MG63 (cell line): Measurements from ENCODE around the gene ACKR3. TPM values are rescaled to one million over a fixed set of nuclear protein-coding genes. Genes with fewer than 3 reads are reported as not detected.

Source experiments
- DNase-seq: peaks from one replicate; pipeline ENCODE4 v3.0.0-alpha.2; 2020
- H3K27me3 ChIP-seq: fragments of 250-450 bp; sonication (Bioruptor Pico); 2 replicates; pipeline ENCODE4 v1.5.1; 2020; ENCODE audit warnings: mild to moderate bottlenecking, moderate library complexity
- H3K36me3 ChIP-seq: fragments of 250-450 bp; sonication (Bioruptor Pico); 2 replicates; pipeline ENCODE4 v1.5.1; 2020; ENCODE audit warnings: mild to moderate bottlenecking, moderate library complexity
- H3K4me3 ChIP-seq: fragments of 250-450 bp; sonication (Bioruptor Pico); 2 replicates; pipeline ENCODE4 v1.5.1; 2020; ENCODE audit warnings: mild to moderate bottlenecking, moderate library complexity
- H3K9me3 ChIP-seq: fragments of 250-450 bp; sonication (Bioruptor Pico); 2 replicates; pipeline ENCODE4 v1.5.1; 2020; ENCODE audit warnings: mild to moderate bottlenecking, moderate library complexity
- total RNA-seq: library from RNA; depleted of rRNA; stranded (reverse); fragments of >200 nt; shearing (Covaris generic); gene quantifications from 2 replicates; pipeline ENCODE4 v1.2.3, GENCODE V29; 2014; ENCODE audit warnings: low replicate concordance; rRNA removed

The ACKR3 gene
- total RNA-seq = 15.6 and 19.0 TPM in 2 replicates

- Histone ChIP-seq H3K27me3 (no peaks in the 10 kb centered on the region), H3K9me3 (no peaks in the 10 kb centered on the region), H3K36me3 (no peaks in the 10 kb centered on the region; the same call in 1 of the 2 replicates), H3K4me3 (peak within 1 kb of the TSS; percentile 47)
- DNase-seq = peak; percentile 85
Measured at GRCh38 chr2:236569573-236569973, at the start of gene ACKR3. Gene ACKR3 (plus strand): TSS chr2:236569825. CDS start chr2:236580466, 10,641 bp downstream.

- Histone ChIP-seq H3K36me3 (no peaks in the 10 kb centered on the region), H3K4me3 (no peak overlapping the region), H3K27me3 (0 out of 2 replicates have a peak, but pooled peaks cover 3% of the 10 kb centered on the region), H3K9me3 (no peaks in the 10 kb centered on the region)
- DNase-seq = no peak
Measured at GRCh38 chr2:236521556-236521955, 48.1 kb upstream of the ACKR3 start.

- Histone ChIP-seq H3K4me3 (no peak overlapping the region), H3K9me3 (no peaks in the 10 kb centered on the region), H3K27me3 (0 out of 2 replicates have a peak, but pooled peaks cover 3% of the 10 kb centered on the region), H3K36me3 (no peaks in the 10 kb centered on the region)
- no peak for DNase-seq
Measured at GRCh38 chr2:236523249-236523648, 46.4 kb upstream of the ACKR3 start.

DNA sequence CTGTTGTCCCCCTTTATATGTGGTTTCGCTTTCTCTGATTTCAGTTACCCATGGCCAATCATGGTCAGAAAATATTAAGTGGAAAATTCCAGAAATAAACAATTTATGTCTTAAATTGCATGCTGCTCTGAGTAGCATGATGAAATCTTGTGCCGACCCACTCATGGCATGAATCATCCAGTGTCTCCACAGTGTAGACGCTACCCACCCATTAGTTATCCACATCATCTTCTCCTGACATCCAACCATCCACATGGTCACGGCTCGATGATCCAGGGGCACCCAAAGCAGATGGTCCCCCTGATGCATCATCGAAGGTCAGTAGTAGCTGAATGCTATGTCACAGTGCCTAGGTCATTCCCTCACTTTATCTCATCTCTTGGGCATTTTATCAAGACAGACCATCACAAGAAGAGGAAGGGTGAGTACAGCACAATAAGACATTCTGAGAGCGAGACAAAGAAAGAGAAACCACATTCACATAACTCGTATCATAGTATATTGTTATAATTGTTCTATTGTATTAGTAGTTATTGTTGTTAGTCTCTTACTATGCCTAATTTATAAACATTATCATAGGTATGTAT is 44.1 kb upstream of the ACKR3 start:
- Histone ChIP-seq H3K27me3 (0 out of 2 replicates have a peak, but pooled peaks cover 3% of the 10 kb centered on the region), H3K36me3 (no peaks in the 10 kb centered on the region), H3K9me3 (no peaks in the 10 kb centered on the region), H3K4me3 (no peak overlapping the region)
- no peak for DNase-seq

GRCh38 chr2:236526455-236527158 is 43.0 kb upstream of the ACKR3 start:
- no peaks in the 10 kb centered on the region for H3K36me3 ChIP-seq
- H3K27me3 ChIP-seq = 0 out of 2 replicates have a peak, but pooled peaks cover 2% of the 10 kb centered on the region
- DNase-seq = no peak
- no peaks in the 10 kb centered on the region for H3K9me3 ChIP-seq
- H3K4me3 ChIP-seq = no peak overlapping the region

DNA sequence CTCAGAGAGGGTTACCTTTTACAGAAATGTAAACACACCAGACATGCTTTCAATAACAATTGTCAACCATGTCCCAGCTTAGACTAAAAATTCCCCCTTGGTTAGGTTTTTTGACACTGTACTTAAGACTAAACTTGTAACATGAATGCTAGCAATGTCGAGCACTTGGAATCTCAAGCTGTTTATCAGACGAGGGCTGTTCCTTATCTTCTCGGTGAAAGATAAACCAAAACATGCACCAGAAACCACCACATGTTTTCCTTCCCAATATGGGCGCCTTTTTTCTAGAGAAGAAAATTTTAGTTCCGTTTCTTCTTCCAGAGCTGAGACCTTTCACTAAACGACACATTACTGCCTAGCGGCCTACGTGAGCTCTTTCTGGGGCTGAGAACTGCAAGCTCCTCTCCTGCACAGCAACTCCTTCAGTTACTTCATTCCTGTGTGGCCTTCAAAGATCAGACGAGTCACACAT is 42.4 kb upstream of the ACKR3 start:
- Histone ChIP-seq H3K9me3 (no peaks in the 10 kb centered on the region), H3K27me3 (no peaks in the 10 kb centered on the region)

GRCh38 chr2:236529606-236530005 is 40.0 kb upstream of the ACKR3 start:
- Histone ChIP-seq H3K36me3 (no peaks in the 10 kb centered on the region), H3K4me3 (no peak overlapping the region)

More for the DNA sequence above, 42.4 kb upstream of the ACKR3 start:
- H3K4me3 ChIP-seq = no peak overlapping the region
- no peaks in the 10 kb centered on the region for H3K36me3 ChIP-seq
- DNase-seq = no peak

DNA sequence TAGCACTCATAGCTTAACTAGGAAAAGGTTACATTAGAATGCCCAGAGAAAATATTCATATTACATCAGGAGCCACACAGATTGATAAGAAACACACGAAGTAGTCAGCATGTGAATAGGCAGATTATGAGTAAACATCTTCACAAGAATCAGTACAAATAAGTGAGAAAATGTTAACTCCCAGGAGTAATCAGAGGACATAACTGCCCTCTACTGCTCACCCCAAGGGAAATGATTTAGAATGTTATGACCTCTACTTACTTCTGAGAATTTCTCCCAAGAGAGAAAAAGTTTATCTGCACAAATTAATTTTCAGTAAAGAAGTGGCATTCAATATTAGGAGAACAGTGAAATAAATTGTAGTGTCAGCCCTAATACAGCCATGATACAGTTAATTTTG is 39.1 kb upstream of the ACKR3 start:
- Histone ChIP-seq H3K36me3 (no peaks in the 10 kb centered on the region), H3K4me3 (no peak overlapping the region), H3K9me3 (no peaks in the 10 kb centered on the region), H3K27me3 (no peaks in the 10 kb centered on the region)
- no peak for DNase-seq

More at GRCh38 chr2:236529606-236530005, 40.0 kb upstream of the ACKR3 start:
- H3K27me3 ChIP-seq = no peaks in the 10 kb centered on the region
- DNase-seq = no peak
- no peaks in the 10 kb centered on the region for H3K9me3 ChIP-seq

DNA sequence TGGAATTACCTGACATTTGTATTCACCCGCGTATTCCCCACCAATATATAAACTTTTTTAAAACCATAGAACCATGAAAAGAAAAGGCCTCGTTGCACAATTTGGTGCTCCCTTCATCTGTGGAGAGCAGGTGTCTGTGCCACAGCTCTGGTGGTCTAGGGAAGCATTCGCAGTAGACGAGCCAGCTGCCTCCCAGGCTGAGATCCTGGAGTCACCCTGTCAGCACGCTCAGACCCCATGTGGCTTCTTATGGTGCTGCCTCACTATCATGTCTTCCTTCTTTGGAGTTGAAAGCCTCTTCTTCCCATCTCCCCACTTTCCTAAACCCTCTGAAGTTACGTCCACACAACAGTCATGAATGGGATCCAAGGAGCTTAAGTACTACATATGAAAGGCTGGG is 38.4 kb upstream of the ACKR3 start:
- Histone ChIP-seq H3K36me3 (no peaks in the 10 kb centered on the region), H3K27me3 (no peaks in the 10 kb centered on the region), H3K9me3 (no peaks in the 10 kb centered on the region), H3K4me3 (no peak overlapping the region)
- DNase-seq = no peak

DNA sequence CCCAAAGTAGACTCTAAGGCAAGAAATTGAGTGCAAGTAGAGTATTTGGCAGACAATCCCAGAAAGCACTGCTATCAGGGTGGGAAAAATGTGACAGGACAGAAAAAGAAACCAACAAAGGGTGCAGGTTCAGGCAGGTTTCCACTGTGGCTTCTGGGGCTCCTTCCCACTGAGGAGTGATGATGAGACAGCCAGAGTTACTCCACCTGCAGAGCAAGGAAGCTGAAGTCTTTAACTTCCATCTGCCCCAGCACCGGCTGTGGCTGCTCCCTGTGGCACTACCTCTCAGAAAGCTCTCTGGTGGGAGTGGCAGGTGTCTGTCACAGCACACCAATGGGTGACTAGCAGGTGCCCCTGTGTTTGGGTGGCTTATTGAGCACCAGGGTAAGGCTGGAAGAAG is 37.6 kb upstream of the ACKR3 start:
- H3K4me3 ChIP-seq = no peak overlapping the region
- DNase-seq = no peak
- H3K9me3 ChIP-seq = no peaks in the 10 kb centered on the region
- H3K27me3 ChIP-seq = no peaks in the 10 kb centered on the region
- no peaks in the 10 kb centered on the region for H3K36me3 ChIP-seq

- DNase-seq = no peak
- Histone ChIP-seq H3K27me3 (no peaks in the 10 kb centered on the region), H3K4me3 (no peak overlapping the region), H3K9me3 (no peaks in the 10 kb centered on the region), H3K36me3 (no peaks in the 10 kb centered on the region)
Measured at GRCh38 chr2:236533343-236533742, 36.3 kb upstream of the ACKR3 start.

DNA sequence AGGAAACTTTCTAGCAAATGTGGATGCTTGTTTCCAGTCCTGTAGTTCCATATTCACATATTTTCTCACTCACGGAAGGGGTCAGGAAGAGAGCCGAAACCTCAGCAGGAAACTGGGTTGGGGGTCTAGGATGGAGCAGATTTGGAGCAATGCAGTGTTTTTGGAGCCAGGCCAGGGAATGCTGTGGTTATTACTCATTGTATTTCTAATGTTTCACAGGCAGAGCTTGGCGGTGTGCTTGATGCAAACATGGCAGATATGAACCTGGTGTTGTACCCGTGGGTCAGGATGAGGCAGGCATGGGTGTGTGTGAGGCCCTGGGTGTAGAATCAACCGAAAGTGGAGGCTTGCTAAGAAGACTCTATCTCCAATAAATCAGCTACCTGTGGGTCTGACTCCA is 34.6 kb upstream of the ACKR3 start:
- Histone ChIP-seq H3K36me3 (no peaks in the 10 kb centered on the region), H3K9me3 (no peaks in the 10 kb centered on the region), H3K27me3 (no peaks in the 10 kb centered on the region), H3K4me3 (no peak overlapping the region)
- peak; percentile 64 for DNase-seq

GRCh38 chr2:236536727-236537398 is 32.8 kb upstream of the ACKR3 start:
- H3K9me3 ChIP-seq = no peaks in the 10 kb centered on the region
- no peaks in the 10 kb centered on the region for H3K27me3 ChIP-seq
- no peak overlapping the region for H3K4me3 ChIP-seq
- DNase-seq = no peak
- no peaks in the 10 kb centered on the region for H3K36me3 ChIP-seq

GRCh38 chr2:236538242-236538641 is 31.4 kb upstream of the ACKR3 start:
- Histone ChIP-seq H3K27me3 (no peaks in the 10 kb centered on the region), H3K4me3 (no peak overlapping the region), H3K36me3 (no peaks in the 10 kb centered on the region), H3K9me3 (no peaks in the 10 kb centered on the region)
- DNase-seq = no peak

DNA sequence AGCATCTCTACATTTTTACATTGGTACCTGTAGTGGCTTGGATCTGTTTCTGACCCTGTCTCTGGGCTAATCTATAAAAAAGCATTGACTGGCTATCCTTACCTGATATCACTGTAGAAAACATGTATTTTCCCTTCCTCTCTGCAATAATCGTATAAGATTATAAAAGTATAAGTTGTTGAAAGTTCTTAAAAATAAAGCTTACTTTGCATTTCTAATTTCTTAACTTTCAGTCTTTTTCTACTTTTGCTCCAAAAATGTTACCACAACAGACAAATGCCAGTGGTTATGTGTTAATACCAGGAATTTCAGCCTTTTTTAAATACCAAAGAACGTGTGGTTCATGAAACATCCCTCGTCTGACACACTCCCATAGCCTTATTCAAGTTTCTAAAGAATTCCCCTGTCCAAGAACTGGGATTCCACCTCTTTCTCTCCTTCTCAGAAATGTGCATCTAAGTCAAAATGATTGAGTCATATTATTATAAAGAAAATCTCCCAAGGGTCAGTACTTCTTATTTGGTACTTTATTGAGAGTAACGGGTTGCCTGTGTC is 28.5 kb upstream of the ACKR3 start:
- no peaks in the 10 kb centered on the region for H3K9me3 ChIP-seq

GRCh38 chr2:236544362-236544761 is 25.3 kb upstream of the ACKR3 start:
- Histone ChIP-seq H3K36me3 (no peaks in the 10 kb centered on the region), H3K9me3 (no peaks in the 10 kb centered on the region; the same call in 1 of the 2 replicates), H3K4me3 (no peak overlapping the region), H3K27me3 (no peaks in the 10 kb centered on the region)
- DNase-seq = no peak

More for the DNA sequence above, 28.5 kb upstream of the ACKR3 start:
- Histone ChIP-seq H3K4me3 (no peak overlapping the region), H3K36me3 (no peaks in the 10 kb centered on the region), H3K27me3 (no peaks in the 10 kb centered on the region)
- DNase-seq = no peak

GRCh38 chr2:236545248-236545658 is 24.4 kb upstream of the ACKR3 start:
- Histone ChIP-seq H3K9me3 (no peaks in the 10 kb centered on the region; the same call in 1 of the 2 replicates), H3K36me3 (no peaks in the 10 kb centered on the region), H3K27me3 (no peaks in the 10 kb centered on the region), H3K4me3 (no peak overlapping the region)
- no peak for DNase-seq
